Liver (tissue), 3 donors: Measurements from ENCODE around the gene SPOCK2.

Experiments
- EGR1 ChIP-seq, 2 donors: IDR thresholded peaks; 2 replicates each; pipeline ENCODE4 v1.6.1; 2016 to 2018; ENCODE audit warnings: antibody characterized with exemption in 2 of 2, low read depth in 2 of 2
- FOXA1 ChIP-seq: IDR thresholded peaks from 2 replicates; pipeline ENCODE4 v1.6.1; 2016; ENCODE audit warnings: antibody characterized with exemption
- JUND ChIP-seq, 2 donors: IDR thresholded peaks; 2 replicates each; pipeline ENCODE4 v1.6.1; 2016; ENCODE audit warnings: antibody characterized with exemption in 2 of 2
- TAF1 ChIP-seq: conservative IDR thresholded peaks from 2 replicates; pipeline ENCODE4 v1.6.1; 2016; ENCODE audit warnings: antibody characterized with exemption, mild to moderate bottlenecking
- TF ChIP-seq, protein P1 (sequence below): fragments of 150-350 bp; IDR thresholded peaks from 2 replicates; pipeline ENCODE4 v1.5.1; 2017; ENCODE audit warnings: improper control_type of control experiment, low read depth, low read length; ENCODE audit not compliant: missing input control
- TF ChIP-seq, protein P2 (sequence below): IDR thresholded peaks from 2 replicates; pipeline ENCODE4 v1.6.1; 2016; ENCODE audit warnings: antibody characterized with exemption
- TF ChIP-seq, protein P3 (sequence below): IDR thresholded peaks from 2 replicates; pipeline ENCODE4 v1.6.1; 2016; ENCODE audit warnings: antibody characterized with exemption, mild to moderate bottlenecking
- TF ChIP-seq, protein P4 (sequence below): IDR thresholded peaks from 2 replicates; pipeline ENCODE4 v1.6.1; 2016; ENCODE audit warnings: antibody characterized with exemption
- TF ChIP-seq, protein P5 (sequence below): IDR thresholded peaks from 2 replicates; pipeline ENCODE4 v1.6.1; 2016; ENCODE audit warnings: antibody characterized with exemption
- donor health status: healthy.
- donor health status: healthy.

DNA sequence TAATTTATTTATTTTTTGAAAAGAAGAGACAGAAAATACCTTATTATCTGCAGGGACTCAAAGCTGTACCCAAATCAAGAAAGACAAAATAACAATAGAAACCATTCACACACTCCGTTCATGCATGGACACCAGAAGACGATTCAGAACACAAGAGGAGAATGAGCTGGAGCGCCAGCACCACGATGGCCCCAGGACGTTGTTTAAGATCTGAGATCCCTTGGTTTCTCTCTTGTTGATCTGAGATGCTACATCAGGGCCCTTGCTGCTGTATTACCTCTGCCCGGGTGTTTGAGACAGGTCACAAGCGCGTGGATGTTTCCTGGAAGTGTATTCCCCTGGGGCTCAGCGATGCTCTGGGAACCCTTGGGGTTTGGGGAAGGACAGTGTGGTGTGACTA lies 77.3 kb downstream of the SPOCK2 start:
- TF ChIP-seq, protein P1, sequence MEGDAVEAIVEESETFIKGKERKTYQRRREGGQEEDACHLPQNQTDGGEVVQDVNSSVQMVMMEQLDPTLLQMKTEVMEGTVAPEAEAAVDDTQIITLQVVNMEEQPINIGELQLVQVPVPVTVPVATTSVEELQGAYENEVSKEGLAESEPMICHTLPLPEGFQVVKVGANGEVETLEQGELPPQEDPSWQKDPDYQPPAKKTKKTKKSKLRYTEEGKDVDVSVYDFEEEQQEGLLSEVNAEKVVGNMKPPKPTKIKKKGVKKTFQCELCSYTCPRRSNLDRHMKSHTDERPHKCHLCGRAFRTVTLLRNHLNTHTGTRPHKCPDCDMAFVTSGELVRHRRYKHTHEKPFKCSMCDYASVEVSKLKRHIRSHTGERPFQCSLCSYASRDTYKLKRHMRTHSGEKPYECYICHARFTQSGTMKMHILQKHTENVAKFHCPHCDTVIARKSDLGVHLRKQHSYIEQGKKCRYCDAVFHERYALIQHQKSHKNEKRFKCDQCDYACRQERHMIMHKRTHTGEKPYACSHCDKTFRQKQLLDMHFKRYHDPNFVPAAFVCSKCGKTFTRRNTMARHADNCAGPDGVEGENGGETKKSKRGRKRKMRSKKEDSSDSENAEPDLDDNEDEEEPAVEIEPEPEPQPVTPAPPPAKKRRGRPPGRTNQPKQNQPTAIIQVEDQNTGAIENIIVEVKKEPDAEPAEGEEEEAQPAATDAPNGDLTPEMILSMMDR: no peak
- no peak for TF ChIP-seq TAF1
- TF ChIP-seq, protein P2, sequence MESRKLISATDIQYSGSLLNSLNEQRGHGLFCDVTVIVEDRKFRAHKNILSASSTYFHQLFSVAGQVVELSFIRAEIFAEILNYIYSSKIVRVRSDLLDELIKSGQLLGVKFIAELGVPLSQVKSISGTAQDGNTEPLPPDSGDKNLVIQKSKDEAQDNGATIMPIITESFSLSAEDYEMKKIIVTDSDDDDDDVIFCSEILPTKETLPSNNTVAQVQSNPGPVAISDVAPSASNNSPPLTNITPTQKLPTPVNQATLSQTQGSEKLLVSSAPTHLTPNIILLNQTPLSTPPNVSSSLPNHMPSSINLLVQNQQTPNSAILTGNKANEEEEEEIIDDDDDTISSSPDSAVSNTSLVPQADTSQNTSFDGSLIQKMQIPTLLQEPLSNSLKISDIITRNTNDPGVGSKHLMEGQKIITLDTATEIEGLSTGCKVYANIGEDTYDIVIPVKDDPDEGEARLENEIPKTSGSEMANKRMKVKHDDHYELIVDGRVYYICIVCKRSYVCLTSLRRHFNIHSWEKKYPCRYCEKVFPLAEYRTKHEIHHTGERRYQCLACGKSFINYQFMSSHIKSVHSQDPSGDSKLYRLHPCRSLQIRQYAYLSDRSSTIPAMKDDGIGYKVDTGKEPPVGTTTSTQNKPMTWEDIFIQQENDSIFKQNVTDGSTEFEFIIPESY: no peak
- TF ChIP-seq JUND (IDR thresholded peaks at IDR 0.05): no peak
- TF ChIP-seq FOXA1: no peak
- TF ChIP-seq, protein P3, sequence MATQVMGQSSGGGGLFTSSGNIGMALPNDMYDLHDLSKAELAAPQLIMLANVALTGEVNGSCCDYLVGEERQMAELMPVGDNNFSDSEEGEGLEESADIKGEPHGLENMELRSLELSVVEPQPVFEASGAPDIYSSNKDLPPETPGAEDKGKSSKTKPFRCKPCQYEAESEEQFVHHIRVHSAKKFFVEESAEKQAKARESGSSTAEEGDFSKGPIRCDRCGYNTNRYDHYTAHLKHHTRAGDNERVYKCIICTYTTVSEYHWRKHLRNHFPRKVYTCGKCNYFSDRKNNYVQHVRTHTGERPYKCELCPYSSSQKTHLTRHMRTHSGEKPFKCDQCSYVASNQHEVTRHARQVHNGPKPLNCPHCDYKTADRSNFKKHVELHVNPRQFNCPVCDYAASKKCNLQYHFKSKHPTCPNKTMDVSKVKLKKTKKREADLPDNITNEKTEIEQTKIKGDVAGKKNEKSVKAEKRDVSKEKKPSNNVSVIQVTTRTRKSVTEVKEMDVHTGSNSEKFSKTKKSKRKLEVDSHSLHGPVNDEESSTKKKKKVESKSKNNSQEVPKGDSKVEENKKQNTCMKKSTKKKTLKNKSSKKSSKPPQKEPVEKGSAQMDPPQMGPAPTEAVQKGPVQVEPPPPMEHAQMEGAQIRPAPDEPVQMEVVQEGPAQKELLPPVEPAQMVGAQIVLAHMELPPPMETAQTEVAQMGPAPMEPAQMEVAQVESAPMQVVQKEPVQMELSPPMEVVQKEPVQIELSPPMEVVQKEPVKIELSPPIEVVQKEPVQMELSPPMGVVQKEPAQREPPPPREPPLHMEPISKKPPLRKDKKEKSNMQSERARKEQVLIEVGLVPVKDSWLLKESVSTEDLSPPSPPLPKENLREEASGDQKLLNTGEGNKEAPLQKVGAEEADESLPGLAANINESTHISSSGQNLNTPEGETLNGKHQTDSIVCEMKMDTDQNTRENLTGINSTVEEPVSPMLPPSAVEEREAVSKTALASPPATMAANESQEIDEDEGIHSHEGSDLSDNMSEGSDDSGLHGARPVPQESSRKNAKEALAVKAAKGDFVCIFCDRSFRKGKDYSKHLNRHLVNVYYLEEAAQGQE: no peak
- TF ChIP-seq EGR1 (IDR thresholded peaks at IDR 0.05; ENCODE audit: low read depth in 2 of 2): no peak
- TF ChIP-seq, protein P4, sequence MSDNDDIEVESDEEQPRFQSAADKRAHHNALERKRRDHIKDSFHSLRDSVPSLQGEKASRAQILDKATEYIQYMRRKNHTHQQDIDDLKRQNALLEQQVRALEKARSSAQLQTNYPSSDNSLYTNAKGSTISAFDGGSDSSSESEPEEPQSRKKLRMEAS: no peak
- TF ChIP-seq, protein P5, sequence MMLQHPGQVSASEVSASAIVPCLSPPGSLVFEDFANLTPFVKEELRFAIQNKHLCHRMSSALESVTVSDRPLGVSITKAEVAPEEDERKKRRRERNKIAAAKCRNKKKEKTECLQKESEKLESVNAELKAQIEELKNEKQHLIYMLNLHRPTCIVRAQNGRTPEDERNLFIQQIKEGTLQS: no peak
